ENCODE data around the gene DCTPP1.
A peak's percentile ranks its signal among the peaks of the same experiment; 100 is the strongest.

The DCTPP1 gene

GRCh38 chr16:30416624-30417528 is 13.0 kb downstream of the DCTPP1 start:
- ChIA-PET CTCF (interaction anchor here (2.2 kb wide), 1 partner anchor 7 kb away, joined by 14 read pairs; no protein-coding TSS in a partner anchor), POLR2A (ENCODE audit: low non-redundant PET) (interaction anchor here (1.0 kb wide), 1 partner anchor 269 kb away, joined by 6 read pairs; no protein-coding TSS in a partner anchor)
- no peak for TF ChIP-seq CTCF (conservative IDR thresholded peaks at IDR 0.05; ENCODE audit: low read depth)
- DNase-seq (ENCODE audit: low spot score), result no peak
- peak overlapping the region; percentile 86 for H3K27ac ChIP-seq

GRCh38 chr16:30416047-30416603 is 13.7 kb downstream of the DCTPP1 start:
- CTCF ChIA-PET, result no interaction called here
- POLR2A ChIA-PET (ENCODE audit: low non-redundant PET), result no interaction called here
- no peak overlapping the region for H3K27ac ChIP-seq
- TF ChIP-seq CTCF (conservative IDR thresholded peaks at IDR 0.05; ENCODE audit: low read depth), result no peak
- no peak for DNase-seq (ENCODE audit: low spot score)

- DNase-seq (ENCODE audit: low spot score), result no peak
- POLR2A ChIA-PET (ENCODE audit: low non-redundant PET), result no interaction called here
- H3K27ac ChIP-seq, result peak overlapping the region; percentile 41
- TF ChIP-seq CTCF (conservative IDR thresholded peaks at IDR 0.05; ENCODE audit: low read depth), result no peak
- CTCF ChIA-PET, result no interaction called here
Observed at GRCh38 chr16:30414159-30414558, 15.7 kb downstream of the DCTPP1 start.

- no peak for TF ChIP-seq CTCF (conservative IDR thresholded peaks at IDR 0.05; ENCODE audit: low read depth)
- CTCF ChIA-PET, result no interaction called here
- peak overlapping the region; percentile 41 for H3K27ac ChIP-seq
- DNase-seq (ENCODE audit: low spot score), result no peak
- POLR2A ChIA-PET (ENCODE audit: low non-redundant PET), result no interaction called here
Observed at GRCh38 chr16:30413112-30413806, 16.6 kb downstream of the DCTPP1 start.

- CTCF ChIA-PET, result interaction anchor here (0.6 to 1.6 kb wide), 17 partner anchors 9 to 184 kb away, joined by 3 to 14 read pairs (median 4); partner anchors contain the start of genes CD2BP2, DCTPP1, ZNF48 and ZNF688
- peak; percentile 92 for TF ChIP-seq CTCF (conservative IDR thresholded peaks at IDR 0.05; ENCODE audit: low read depth)
- DNase-seq (ENCODE audit: low spot score), result peak; percentile 83
- POLR2A ChIA-PET (ENCODE audit: low non-redundant PET), result interaction anchor here (0.5 to 0.6 kb wide), 2 partner anchors 13 to 118 kb away, joined by 3 to 4 read pairs; no protein-coding TSS in a partner anchor
- H3K27ac ChIP-seq, result peak overlapping the region; percentile 73
Observed at GRCh38 chr16:30409125-30410060, 20.4 kb downstream of the DCTPP1 start.
